Measurements from ENCODE around the gene TMEM255A.

The TMEM255A gene

GRCh38 chrX:120297923-120298322, 13.3 kb downstream of the TMEM255A start:
- no peaks in the 10 kb centered on the region for H3K36me3 ChIP-seq (ENCODE audit: control insufficient read depth, insufficient read depth, low read length)
- no peak overlapping the region for H3K9ac ChIP-seq
- H3K9me3 ChIP-seq (ENCODE audit: control insufficient read depth, low read length) = no peaks in the 10 kb centered on the region
- no peak overlapping the region for H3K4me3 ChIP-seq (ENCODE audit: low read depth, low read length)
- TF ChIP-seq, protein P1, sequence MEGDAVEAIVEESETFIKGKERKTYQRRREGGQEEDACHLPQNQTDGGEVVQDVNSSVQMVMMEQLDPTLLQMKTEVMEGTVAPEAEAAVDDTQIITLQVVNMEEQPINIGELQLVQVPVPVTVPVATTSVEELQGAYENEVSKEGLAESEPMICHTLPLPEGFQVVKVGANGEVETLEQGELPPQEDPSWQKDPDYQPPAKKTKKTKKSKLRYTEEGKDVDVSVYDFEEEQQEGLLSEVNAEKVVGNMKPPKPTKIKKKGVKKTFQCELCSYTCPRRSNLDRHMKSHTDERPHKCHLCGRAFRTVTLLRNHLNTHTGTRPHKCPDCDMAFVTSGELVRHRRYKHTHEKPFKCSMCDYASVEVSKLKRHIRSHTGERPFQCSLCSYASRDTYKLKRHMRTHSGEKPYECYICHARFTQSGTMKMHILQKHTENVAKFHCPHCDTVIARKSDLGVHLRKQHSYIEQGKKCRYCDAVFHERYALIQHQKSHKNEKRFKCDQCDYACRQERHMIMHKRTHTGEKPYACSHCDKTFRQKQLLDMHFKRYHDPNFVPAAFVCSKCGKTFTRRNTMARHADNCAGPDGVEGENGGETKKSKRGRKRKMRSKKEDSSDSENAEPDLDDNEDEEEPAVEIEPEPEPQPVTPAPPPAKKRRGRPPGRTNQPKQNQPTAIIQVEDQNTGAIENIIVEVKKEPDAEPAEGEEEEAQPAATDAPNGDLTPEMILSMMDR (IDR thresholded peaks at IDR 0.05) = no peak
- H3K4me2 ChIP-seq (ENCODE audit: low read length) = no peak overlapping the region
- no peak overlapping the region for H3K27ac ChIP-seq
- no peaks in the 10 kb centered on the region for H3K27me3 ChIP-seq (ENCODE audit: control insufficient read depth, insufficient read depth, low read length)
- no peak overlapping the region for H2AFZ ChIP-seq
- H3K79me2 ChIP-seq = no peaks in the 10 kb centered on the region
- H3K4me1 ChIP-seq = peaks cover 2% of the 10 kb centered on the region

DNA sequence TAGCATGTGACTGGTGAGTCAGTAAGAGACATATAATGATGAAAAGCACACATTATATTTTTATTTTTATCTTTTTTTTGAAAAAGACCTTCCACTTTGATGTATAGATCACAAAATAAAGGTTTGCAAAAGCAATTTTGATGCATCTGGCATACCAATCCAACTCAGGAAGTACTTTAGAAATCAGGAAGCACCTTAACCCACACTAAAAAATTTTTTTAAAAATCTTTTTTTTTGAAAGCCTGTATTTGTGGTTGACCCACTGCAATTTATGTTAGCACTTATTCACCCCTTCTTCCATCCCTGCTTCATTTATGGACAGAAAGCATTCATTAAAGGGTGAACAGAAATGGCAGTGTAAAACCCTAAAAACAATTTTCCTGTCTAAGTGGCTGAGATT, 16.6 kb downstream of the TMEM255A start:
- Histone ChIP-seq H3K4me2 (ENCODE audit: low read length) (no peak overlapping the region), H3K36me3 (ENCODE audit: control insufficient read depth, insufficient read depth, low read length) (no peaks in the 10 kb centered on the region), H3K27ac (no peak overlapping the region), H3K9ac (no peak overlapping the region), H3K79me2 (no peaks in the 10 kb centered on the region), H3K9me3 (ENCODE audit: control insufficient read depth, low read length) (no peaks in the 10 kb centered on the region), H3K27me3 (ENCODE audit: control insufficient read depth, insufficient read depth, low read length) (no peaks in the 10 kb centered on the region), H3K4me1 (no peaks in the 10 kb centered on the region), H3K4me3 (ENCODE audit: low read depth, low read length) (no peak overlapping the region), H2AFZ (no peak overlapping the region)
- TF ChIP-seq, protein P1 (IDR thresholded peaks at IDR 0.05) = no peak

GRCh38 chrX:120293015-120293414, 18.2 kb downstream of the TMEM255A start:
- Histone ChIP-seq H3K36me3 (ENCODE audit: control insufficient read depth, insufficient read depth, low read length) (no peaks in the 10 kb centered on the region), H2AFZ (no peak overlapping the region), H3K27ac (no peak overlapping the region), H3K4me2 (ENCODE audit: low read length) (no peak overlapping the region), H3K79me2 (no peaks in the 10 kb centered on the region), H3K9ac (no peak overlapping the region), H3K9me3 (ENCODE audit: control insufficient read depth, low read length) (no peaks in the 10 kb centered on the region), H3K27me3 (ENCODE audit: control insufficient read depth, insufficient read depth, low read length) (no peaks in the 10 kb centered on the region), H3K4me3 (ENCODE audit: low read depth, low read length) (no peak overlapping the region), H3K4me1 (no peaks in the 10 kb centered on the region)
- TF ChIP-seq, protein P1 (IDR thresholded peaks at IDR 0.05) = no peak

DNA sequence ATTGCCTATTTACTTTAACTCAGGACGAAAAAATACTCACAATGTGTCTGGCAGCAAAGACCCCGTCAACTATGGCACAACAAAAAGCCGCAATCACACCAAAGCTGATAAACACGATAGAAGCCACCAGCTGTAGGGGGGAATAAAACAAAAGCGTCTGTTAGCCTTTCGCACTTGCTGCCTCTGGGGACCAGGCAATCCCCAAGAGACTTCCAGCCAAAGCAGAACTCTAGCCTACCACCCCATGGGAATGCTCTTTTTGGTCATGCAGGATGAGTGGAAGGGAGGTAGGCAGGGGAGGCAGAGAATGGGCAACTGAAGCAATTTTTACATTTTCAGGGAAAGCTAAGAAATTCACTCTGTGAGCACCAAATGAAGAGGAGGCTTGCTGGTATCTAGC, 20.1 kb downstream of the TMEM255A start:
- Histone ChIP-seq H3K4me1 (no peaks in the 10 kb centered on the region), H3K27ac (no peak overlapping the region), H3K9me3 (ENCODE audit: control insufficient read depth, low read length) (no peaks in the 10 kb centered on the region), H2AFZ (no peak overlapping the region), H3K9ac (no peak overlapping the region), H3K4me3 (ENCODE audit: low read depth, low read length) (no peak overlapping the region), H3K27me3 (ENCODE audit: control insufficient read depth, insufficient read depth, low read length) (no peaks in the 10 kb centered on the region), H3K36me3 (ENCODE audit: control insufficient read depth, insufficient read depth, low read length) (no peaks in the 10 kb centered on the region), H3K4me2 (ENCODE audit: low read length) (no peak overlapping the region), H3K79me2 (no peaks in the 10 kb centered on the region)
- TF ChIP-seq, protein P1 (IDR thresholded peaks at IDR 0.05) = no peak

GRCh38 chrX:120290107-120290506, 21.2 kb downstream of the TMEM255A start:
- Histone ChIP-seq H3K9ac (no peak overlapping the region), H3K4me2 (ENCODE audit: low read length) (no peak overlapping the region), H3K79me2 (no peaks in the 10 kb centered on the region), H3K4me1 (no peaks in the 10 kb centered on the region), H3K9me3 (ENCODE audit: control insufficient read depth, low read length) (no peaks in the 10 kb centered on the region), H3K27ac (no peak overlapping the region), H3K36me3 (ENCODE audit: control insufficient read depth, insufficient read depth, low read length) (no peaks in the 10 kb centered on the region), H2AFZ (no peak overlapping the region), H3K4me3 (ENCODE audit: low read depth, low read length) (no peak overlapping the region), H3K27me3 (ENCODE audit: control insufficient read depth, insufficient read depth, low read length) (no peaks in the 10 kb centered on the region)
- TF ChIP-seq, protein P1 (IDR thresholded peaks at IDR 0.05) = no peak

Data from parathyroid adenoma (tissue), 2 donors.